ENCODE measurements around the gene BABAM1.

- TF ChIP-seq POLR2A (IDR thresholded peaks at IDR 0.05; ENCODE audit: low read length), result no peak
- no peak for TF ChIP-seq GATA1 (IDR thresholded peaks at IDR 0.05; ENCODE audit: low read depth, low read length)
Observed at GRCh38 chr19:17306285-17306714, 39.1 kb downstream of the BABAM1 start.

Data from erythroblast (primary cell).